GM23248 (cell line): Measurements from ENCODE around the gene DGKH.
"Not testable (repeated sequence)": the region's sequence is repeated elsewhere in the genome, so short reads cannot be mapped to it uniquely, and the experiment has no call there.

Experiments used
- EZH2 ChIP-seq: fragments of 200-600 bp; sonication (generic); IDR thresholded peaks from 2 replicates; pipeline ENCODE4 v1.6.1; 2018; ENCODE audit warnings: antibody characterized with exemption, mild to moderate bottlenecking; ENCODE audit not compliant: insufficient read depth, poor library complexity, severe bottlenecking
- EZH2phosphoT487 ChIP-seq: fragments of 200-600 bp; sonication (generic); IDR thresholded peaks from 2 replicates; pipeline ENCODE4 v1.6.1; 2018; ENCODE audit warnings: antibody characterized with exemption, moderate library complexity, mild to moderate bottlenecking, low read depth; ENCODE audit not compliant: insufficient read depth

DNA sequence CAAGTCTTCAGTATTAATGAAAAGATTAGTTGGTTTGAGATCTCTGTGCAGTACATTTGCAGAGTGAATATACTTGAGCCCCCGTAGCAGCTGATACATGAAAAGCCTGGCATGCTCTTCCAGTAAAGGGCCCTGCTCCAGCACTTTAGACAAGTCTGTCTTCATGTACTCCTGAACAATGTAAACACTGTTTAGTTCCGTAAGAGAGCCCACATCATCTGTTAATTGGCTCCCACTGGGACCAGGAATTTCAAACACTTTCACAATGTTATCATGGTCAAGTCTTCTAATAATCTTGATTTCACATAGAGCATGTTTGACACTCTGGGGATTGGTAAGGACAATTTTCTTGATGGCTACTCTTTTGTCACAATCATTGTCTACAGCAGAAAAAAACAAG is 22.2 kb downstream of the DGKH start:
- TF ChIP-seq EZH2, EZH2phosphoT487: not testable (repeated sequence)
